Left hindlimb (tissue), 1 donor: ENCODE measurements around the gene SNRPD3.

Experiments
- DNase-seq: peaks from one replicate; pipeline ENCODE4 v3.0.0-alpha.2; 2018

SNRPD3 gene

GRCh38 chr22:24576778-24577177 lies 21.0 kb downstream of the SNRPD3 start:
- no peak for DNase-seq

- no peak for DNase-seq
Measured at GRCh38 chr22:24578355-24579257, 22.8 kb downstream of the SNRPD3 start.

- no peak for DNase-seq
Measured at GRCh38 chr22:24579258-24579601, 23.4 kb downstream of the SNRPD3 start.

GRCh38 chr22:24580276-24580675 lies 24.5 kb downstream of the SNRPD3 start:
- no peak for DNase-seq

GRCh38 chr22:24582056-24582814 lies 26.4 kb downstream of the SNRPD3 start:
- DNase-seq = no peak

GRCh38 chr22:24583221-24584165 lies 27.7 kb downstream of the SNRPD3 start:
- no peak for DNase-seq

- no peak for DNase-seq
Measured at GRCh38 chr22:24584166-24584790, 28.5 kb downstream of the SNRPD3 start.

GRCh38 chr22:24584871-24585411 lies 29.1 kb downstream of the SNRPD3 start:
- DNase-seq = no peak

GRCh38 chr22:24585461-24585860 lies 29.7 kb downstream of the SNRPD3 start:
- no peak for DNase-seq

- no peak for DNase-seq
Measured at GRCh38 chr22:24585927-24586546, 30.2 kb downstream of the SNRPD3 start.

- DNase-seq = no peak
Measured at GRCh38 chr22:24587251-24587650, 31.5 kb downstream of the SNRPD3 start.

GRCh38 chr22:24587948-24588347 lies 32.1 kb downstream of the SNRPD3 start:
- no peak for DNase-seq

- no peak for DNase-seq
Measured at GRCh38 chr22:24588381-24588756, 32.6 kb downstream of the SNRPD3 start.

- DNase-seq = no peak
Measured at GRCh38 chr22:24588757-24589481, 33.1 kb downstream of the SNRPD3 start.

GRCh38 chr22:24589518-24590030 lies 33.8 kb downstream of the SNRPD3 start:
- DNase-seq = no peak

- DNase-seq = no peak
Measured at GRCh38 chr22:24590596-24591173, 34.9 kb downstream of the SNRPD3 start.

GRCh38 chr22:24591286-24591830 lies 35.6 kb downstream of the SNRPD3 start:
- DNase-seq = no peak

GRCh38 chr22:24592058-24592850 lies 36.5 kb downstream of the SNRPD3 start:
- DNase-seq = peak; percentile 61
